Thyroid gland (tissue), 4 donors: ENCODE data around the gene RIMBP2. TPM values are rescaled to one million over a fixed set of nuclear protein-coding genes. Genes with fewer than 3 reads are reported as not detected.
"Not testable (repeated sequence)": the region's sequence is repeated elsewhere in the genome, so short reads cannot be mapped to it uniquely, and the experiment has no call there.

Experiments
- DNase-seq, 2 donors: peaks; one replicate each; pipeline ENCODE4 v3.0.0-alpha.2; 2019
- H3K27ac ChIP-seq, 3 donors: fragments of 200-600 bp; sonication (generic); 1 replicate in 2 of 3; 2 replicates in 1 of 3; pipeline ENCODE4 v1.5.1; 2016 to 2019; ENCODE audit warnings: mild to moderate bottlenecking in 1 of 3, moderate library complexity in 1 of 3
- H3K27me3 ChIP-seq: fragments of 200-600 bp; sonication (generic); one replicate; pipeline ENCODE4 v1.5.1; 2019
- H3K36me3 ChIP-seq, 2 donors: fragments of 200-600 bp; sonication (generic); one replicate each; pipeline ENCODE4 v1.5.1; 2016 to 2019
- H3K4me1 ChIP-seq, 2 donors: fragments of 200-600 bp; sonication (generic); one replicate each; pipeline ENCODE4 v1.5.1; 2017 to 2019
- H3K4me3 ChIP-seq, 3 donors: fragments of 200-600 bp; sonication (generic); replicated peaks in 1 of 3; 1 replicate in 2 of 3; 2 replicates in 1 of 3; pipeline ENCODE4 v1.5.1; 2016; ENCODE audit warnings: mild to moderate bottlenecking in 1 of 3
- H3K9me3 ChIP-seq: fragments of 200-600 bp; sonication (generic); one replicate; pipeline ENCODE4 v1.5.1; 2017
- POLR2A ChIP-seq, 2 donors: fragments of 450-650 bp; IDR thresholded peaks; one replicate each; pipeline ENCODE4 v1.6.1; 2017; ENCODE audit warnings: antibody characterized with exemption in 2 of 2, mild to moderate bottlenecking in 2 of 2, moderate library complexity in 1 of 2
- WGBS, 2 donors: methylation state at CpG; one replicate each; pipeline ENCODE4 v1.1.5; 2017; 5-methylcytosine and 5-hydroxymethylcytosine counted together
- intact Hi-C: fragments of 100-400 bp; cut with DNase I; formaldehyde crosslinking; loops from one replicate; pipeline ENCODE4 v1.15.1; 2023
- total RNA-seq, 4 donors: library from RNA; depleted of rRNA; stranded (reverse); fragments of >200 nt; gene quantifications; one replicate each; pipeline ENCODE4 v1.2.3, GENCODE V29; 2016
- TF ChIP-seq, protein P1 (sequence below), 6 experiments: fragments of 200-600 bp in 3 of 6; fragments of 450-650 bp in 3 of 6; sonication (generic) in 3 of 6; IDR thresholded peaks; one replicate each; pipeline ENCODE4 v1.5.1; 2016 to 2019; ENCODE audit warnings: antibody characterized with exemption in 6 of 6, mild to moderate bottlenecking in 2 of 6, inconsistent platforms in 1 of 6, moderate library complexity in 1 of 6

The RIMBP2 gene
- total RNA-seq, 4 donors from 2014 or later = 0.11 to 2.2 (median 0.63) TPM

DNA sequence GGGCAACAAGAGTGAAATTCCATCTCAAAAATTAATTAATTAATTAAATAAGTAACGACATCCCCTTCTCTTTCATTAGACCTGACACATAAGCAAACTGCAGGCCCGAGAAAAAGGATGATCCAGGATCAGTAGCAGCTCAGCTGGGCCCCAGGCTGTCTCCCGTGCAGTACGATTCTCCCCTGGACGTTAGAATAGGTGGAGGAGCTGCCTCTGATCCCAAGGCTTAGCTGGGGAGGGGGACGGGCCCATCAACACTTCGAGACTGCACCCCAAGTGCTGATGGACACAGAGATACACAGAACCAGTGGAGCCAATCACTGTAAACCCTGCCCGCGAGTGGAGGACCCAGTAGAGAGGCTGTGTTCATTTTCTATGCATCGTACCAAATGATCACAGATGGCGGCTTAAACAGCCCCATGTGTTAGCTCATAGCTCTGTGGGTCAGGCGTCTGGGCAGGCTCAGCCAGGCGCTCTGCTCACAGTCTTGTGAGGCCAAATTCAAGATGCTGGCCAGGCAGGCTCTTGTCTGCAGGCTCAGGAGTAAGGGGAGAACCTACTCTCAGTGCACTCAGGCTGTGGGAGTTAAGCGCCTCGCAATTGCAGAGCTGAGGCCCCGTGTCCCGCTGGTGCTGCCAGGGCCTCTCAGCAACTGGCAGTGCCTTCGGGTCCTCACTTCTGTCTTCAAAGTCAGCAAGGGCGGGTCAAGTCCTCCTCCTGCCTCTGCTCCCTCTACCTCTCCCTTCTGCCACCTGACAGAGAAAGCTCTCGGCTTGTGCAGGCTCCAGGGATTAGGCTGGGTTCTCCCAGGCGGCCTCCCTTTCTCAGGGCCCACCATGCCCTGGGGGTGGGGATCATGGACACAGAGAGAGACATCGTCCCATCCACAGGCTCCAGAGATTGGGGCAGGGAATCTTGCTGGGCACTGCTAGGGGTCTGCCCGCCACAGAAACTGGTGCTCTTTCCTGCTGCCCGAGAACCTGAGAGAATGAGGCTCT is 26.4 kb downstream of the RIMBP2 start:
- no peak for DNase-seq

DNA sequence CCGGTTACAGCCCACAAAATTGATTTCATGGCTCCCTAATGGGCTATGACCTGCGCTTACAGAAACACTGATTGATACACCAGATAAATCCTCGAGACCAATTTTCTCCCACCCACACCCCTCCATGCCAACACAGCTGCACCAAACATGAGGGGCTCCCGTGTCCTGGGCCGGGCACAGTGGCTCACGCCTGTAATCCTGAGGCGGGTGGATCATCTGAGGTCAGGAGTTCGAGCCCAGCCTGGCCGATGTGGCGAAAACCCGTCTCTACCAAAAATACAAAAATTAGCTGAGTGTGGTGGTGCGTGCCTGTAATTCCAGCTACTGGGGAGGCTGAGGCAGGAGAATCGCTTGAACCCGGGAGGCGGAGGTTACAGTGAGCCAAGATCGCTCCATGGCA is 27.1 kb downstream of the RIMBP2 start:
- H3K27me3 ChIP-seq, H3K9me3 ChIP-seq, H3K4me1 ChIP-seq, intact Hi-C loops, H3K36me3 ChIP-seq, H3K4me3 ChIP-seq, DNase-seq, H3K27ac ChIP-seq: not testable (repeated sequence)
- WGBS, 2 donors = 88 to 92% methylated on average over 15 to 16 of the region's 16 CpGs

More for the DNA sequence above, 26.4 kb downstream of the RIMBP2 start:
- WGBS, 2 donors = 91 to 93% methylated on average over 18 to 20 of the region's 24 CpGs
- intact Hi-C loops = no loop called here
- Histone ChIP-seq H3K27me3 (no peaks in the 10 kb centered on the region), H3K36me3 (no peaks in the 10 kb centered on the region), H3K4me3 (no peak overlapping the region), H3K4me1 (no peaks in the 10 kb centered on the region), H3K9me3 (no peaks in the 10 kb centered on the region), H3K27ac (no peak overlapping the region)
- no peak for TF ChIP-seq POLR2A (IDR thresholded peaks at IDR 0.05)
- TF ChIP-seq, protein P1, sequence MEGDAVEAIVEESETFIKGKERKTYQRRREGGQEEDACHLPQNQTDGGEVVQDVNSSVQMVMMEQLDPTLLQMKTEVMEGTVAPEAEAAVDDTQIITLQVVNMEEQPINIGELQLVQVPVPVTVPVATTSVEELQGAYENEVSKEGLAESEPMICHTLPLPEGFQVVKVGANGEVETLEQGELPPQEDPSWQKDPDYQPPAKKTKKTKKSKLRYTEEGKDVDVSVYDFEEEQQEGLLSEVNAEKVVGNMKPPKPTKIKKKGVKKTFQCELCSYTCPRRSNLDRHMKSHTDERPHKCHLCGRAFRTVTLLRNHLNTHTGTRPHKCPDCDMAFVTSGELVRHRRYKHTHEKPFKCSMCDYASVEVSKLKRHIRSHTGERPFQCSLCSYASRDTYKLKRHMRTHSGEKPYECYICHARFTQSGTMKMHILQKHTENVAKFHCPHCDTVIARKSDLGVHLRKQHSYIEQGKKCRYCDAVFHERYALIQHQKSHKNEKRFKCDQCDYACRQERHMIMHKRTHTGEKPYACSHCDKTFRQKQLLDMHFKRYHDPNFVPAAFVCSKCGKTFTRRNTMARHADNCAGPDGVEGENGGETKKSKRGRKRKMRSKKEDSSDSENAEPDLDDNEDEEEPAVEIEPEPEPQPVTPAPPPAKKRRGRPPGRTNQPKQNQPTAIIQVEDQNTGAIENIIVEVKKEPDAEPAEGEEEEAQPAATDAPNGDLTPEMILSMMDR (IDR thresholded peaks at IDR 0.05) = no peak

DNA sequence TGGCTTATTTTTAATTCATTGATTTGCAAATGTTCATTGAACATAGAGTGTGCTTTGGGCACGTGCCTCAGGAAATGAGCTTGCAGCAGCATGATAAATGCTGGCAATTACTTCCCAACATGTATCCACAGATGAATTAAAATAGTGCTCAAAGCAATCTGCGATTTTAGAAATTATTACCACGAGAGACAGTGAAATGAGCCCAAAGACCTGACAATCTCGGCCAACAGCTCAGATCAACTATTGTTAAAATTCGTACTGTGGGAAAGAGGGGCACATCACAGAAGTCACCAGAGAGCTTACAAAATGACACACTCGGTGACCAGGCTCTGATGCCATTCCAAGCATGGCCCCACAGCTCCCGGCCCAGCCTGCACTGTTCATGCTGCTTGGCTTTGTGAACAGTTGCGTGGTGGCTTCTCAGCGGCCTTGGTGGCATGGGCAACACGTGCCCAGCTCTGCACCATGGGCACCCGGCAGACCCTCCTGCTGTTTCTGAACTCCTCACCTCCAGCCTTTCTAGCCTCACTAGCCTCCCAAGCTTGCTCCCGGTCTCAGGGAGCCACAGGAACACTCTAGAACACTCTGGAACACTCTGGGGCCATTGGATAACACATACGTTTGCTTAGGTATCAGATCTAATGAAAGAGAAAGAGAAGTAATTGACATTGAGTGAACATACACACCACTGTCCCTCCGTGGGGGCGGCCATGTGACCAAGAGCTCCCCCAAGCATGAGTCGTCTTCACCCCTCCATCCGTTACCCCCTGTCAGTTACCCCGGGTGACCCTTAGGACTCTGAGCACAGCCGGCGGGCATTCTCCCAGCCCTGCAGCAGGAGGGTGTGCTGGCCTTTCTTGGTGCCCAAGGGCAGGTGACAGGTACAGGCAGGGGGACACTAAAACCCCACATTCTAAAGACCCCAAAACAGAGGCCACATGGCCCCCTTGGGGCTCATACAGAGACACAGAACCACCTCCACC is 28.0 kb downstream of the RIMBP2 start:
- no peak for DNase-seq
- WGBS, 2 donors = 86 to 89% methylated on average over 20 of the region's 20 CpGs
- no peaks in the 10 kb centered on the region for H3K9me3 ChIP-seq
- H3K27ac ChIP-seq = no peak overlapping the region
- no peaks in the 10 kb centered on the region for H3K27me3 ChIP-seq
- intact Hi-C loops = no loop called here
- TF ChIP-seq, protein P1 (IDR thresholded peaks at IDR 0.05) = no peak
- H3K36me3 ChIP-seq = no peaks in the 10 kb centered on the region
- no peaks in the 10 kb centered on the region for H3K4me1 ChIP-seq
- H3K4me3 ChIP-seq = no peak overlapping the region

DNA sequence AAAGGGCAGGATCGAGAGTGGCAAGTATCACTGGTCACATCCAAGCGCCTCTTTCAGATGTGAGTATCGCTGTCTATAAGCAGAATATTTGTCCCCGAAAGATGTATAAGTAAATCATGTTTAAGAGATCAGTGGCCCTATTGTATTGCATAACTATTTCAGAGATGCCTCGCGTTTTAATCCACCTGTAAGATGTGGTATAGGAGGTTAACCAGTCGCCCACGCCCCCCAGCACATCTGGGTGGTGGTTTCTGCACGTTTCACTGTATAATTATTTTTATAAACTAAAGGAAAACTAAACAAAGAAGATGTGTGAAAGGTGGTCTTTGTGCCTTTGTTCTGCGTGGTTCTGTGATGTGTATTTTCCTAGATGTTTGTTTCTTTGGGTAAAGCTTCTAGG is 28.9 kb downstream of the RIMBP2 start:
- Histone ChIP-seq H3K36me3 (no peaks in the 10 kb centered on the region), H3K27me3 (no peaks in the 10 kb centered on the region), H3K27ac (no peak overlapping the region), H3K9me3 (no peaks in the 10 kb centered on the region), H3K4me1 (no peaks in the 10 kb centered on the region), H3K4me3 (no peak overlapping the region)
- intact Hi-C loops = no loop called here
- DNase-seq = no peak
- TF ChIP-seq, protein P1 (IDR thresholded peaks at IDR 0.05) = no peak
- no peak for TF ChIP-seq POLR2A (IDR thresholded peaks at IDR 0.05)
- 84% methylated on average over 10 of the region's 10 CpGs for WGBS, 2 donors

DNA sequence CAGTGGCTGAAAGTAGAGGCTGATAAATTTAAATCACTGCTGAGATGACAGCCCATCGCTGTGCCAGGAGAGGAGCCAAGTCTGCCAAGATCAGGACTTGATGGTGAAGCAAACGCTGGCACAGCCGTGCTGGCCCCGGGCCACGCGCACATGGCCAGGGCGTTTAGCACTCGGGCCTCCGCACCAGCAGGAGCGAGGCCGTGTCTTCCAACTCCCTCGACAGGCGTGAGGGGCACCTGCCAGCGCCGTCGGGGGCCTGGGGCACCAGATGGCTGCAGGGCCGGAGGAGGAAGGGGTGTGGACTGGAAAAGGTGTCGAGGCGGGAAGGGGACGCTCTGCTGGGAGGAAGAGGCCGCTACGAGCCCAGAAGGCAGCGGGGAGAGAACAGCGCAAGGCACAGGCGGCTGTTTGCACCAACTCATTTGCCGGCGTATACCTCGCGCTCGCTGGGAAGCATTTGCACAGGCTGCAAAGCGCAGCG is 29.5 kb downstream of the RIMBP2 start:
- no peak for DNase-seq
- intact Hi-C loops = no loop called here
- 69 to 85% methylated on average over 32 of the region's 32 CpGs for WGBS, 2 donors

More for the DNA sequence above, 29.5 kb downstream of the RIMBP2 start:
- Histone ChIP-seq H3K4me3 (no peak overlapping the region), H3K27ac (no peak overlapping the region), H3K4me1 (no peaks in the 10 kb centered on the region), H3K9me3 (no peaks in the 10 kb centered on the region), H3K27me3 (no peaks in the 10 kb centered on the region), H3K36me3 (no peaks in the 10 kb centered on the region)
- TF ChIP-seq POLR2A (IDR thresholded peaks at IDR 0.05) = no peak
- TF ChIP-seq, protein P1 (IDR thresholded peaks at IDR 0.05) = no peak
